ENCODE results near the gene SCAF4.
"Not testable (repeated sequence)": the region's sequence is repeated elsewhere in the genome, so short reads cannot be mapped to it uniquely, and the experiment has no call there.

The SCAF4 gene

GRCh38 chr21:31644643-31645042 lies 87.3 kb downstream of the SCAF4 start:
- DNase-seq (ENCODE audit: low read depth): no peak

GRCh38 chr21:31641416-31641922 lies 90.4 kb downstream of the SCAF4 start:
- no peak for DNase-seq (ENCODE audit: low read depth)

- no peak for DNase-seq (ENCODE audit: low read depth)
Observed at GRCh38 chr21:31636874-31637273, 95.0 kb downstream of the SCAF4 start.

GRCh38 chr21:31634993-31635392 lies 96.9 kb downstream of the SCAF4 start:
- DNase-seq (ENCODE audit: low read depth): no peak

- DNase-seq (ENCODE audit: low read depth): not testable (repeated sequence)
Observed at GRCh38 chr21:31631881-31632280, 100.0 kb downstream of the SCAF4 start.

- DNase-seq (ENCODE audit: low read depth): peak; percentile 89
Observed at GRCh38 chr21:31629972-31630711, 101.8 kb downstream of the SCAF4 start.

- DNase-seq (ENCODE audit: low read depth): no peak
Observed at GRCh38 chr21:31624961-31625491, 106.9 kb downstream of the SCAF4 start.

- no peak for DNase-seq (ENCODE audit: low read depth)
Observed at GRCh38 chr21:31624181-31624580, 107.7 kb downstream of the SCAF4 start.

GRCh38 chr21:31623664-31624063 lies 108.3 kb downstream of the SCAF4 start:
- DNase-seq (ENCODE audit: low read depth): no peak

GRCh38 chr21:31622397-31622796 lies 109.5 kb downstream of the SCAF4 start:
- no peak for DNase-seq (ENCODE audit: low read depth)
